Fibroblast of lung (primary cell): ENCODE data around the gene DUSP5. TPM values are rescaled to one million over a fixed set of nuclear protein-coding genes. Genes with fewer than 3 reads are reported as not detected.
A peak's percentile ranks its signal among the peaks of the same experiment; 100 is the strongest.
"Not testable (repeated sequence)": the region's sequence is repeated elsewhere in the genome, so short reads cannot be mapped to it uniquely, and the experiment has no call there.

ENCODE experiments used
- DNase-seq, 2 donors: peaks; one replicate each; pipeline versions ENCODE4 v3.0.0 to v3.0.0-alpha.2; 2010; ENCODE audit warnings: low read depth in 2 of 2
- H2AFZ ChIP-seq: 2 replicates; pipeline ENCODE4 v1.5.1; 2012; ENCODE audit warnings: low read length, control low read depth, inconsistent platforms
- H3K27ac ChIP-seq: 2 replicates; pipeline ENCODE4 v1.5.1; 2011; ENCODE audit warnings: low read length, control low read depth; ENCODE audit not compliant: insufficient read depth
- H3K27me3 ChIP-seq: 2 replicates; pipeline ENCODE4 v1.5.1; 2011; ENCODE audit warnings: mild to moderate bottlenecking, low read length; ENCODE audit not compliant: control insufficient read depth, insufficient read depth
- H3K36me3 ChIP-seq: 2 replicates; pipeline ENCODE4 v1.5.1; 2011; ENCODE audit warnings: low read length; ENCODE audit not compliant: control insufficient read depth, insufficient read depth
- H3K4me1 ChIP-seq: 2 replicates; pipeline ENCODE4 v1.5.1; 2011; ENCODE audit warnings: low read length; ENCODE audit not compliant: control insufficient read depth, insufficient read depth; ENCODE audit errors: extremely low read depth
- H3K4me2 ChIP-seq: 2 replicates; pipeline ENCODE4 v1.5.1; 2011; ENCODE audit warnings: low read length, control low read depth; ENCODE audit not compliant: insufficient read depth; ENCODE audit errors: extremely low read depth
- H3K4me3 ChIP-seq, 4 experiments: fragments of 200-600 bp in 1 of 4; sonication (generic) in 1 of 4; replicated peaks in 1 of 4; 2 replicates each; pipeline ENCODE4 v1.5.1; 2011 to 2016; ENCODE audit warnings: low read length in 4 of 4, low read depth in 3 of 4, mild to moderate bottlenecking in 3 of 4, control low read depth in 2 of 4, inconsistent platforms in 1 of 4, mixed read lengths in 1 of 4; ENCODE audit not compliant: insufficient read depth in 1 of 4; ENCODE audit errors: control extremely low read depth in 1 of 4
- H3K79me2 ChIP-seq: 2 replicates; pipeline ENCODE4 v1.5.1; 2012; ENCODE audit warnings: mild to moderate bottlenecking, low read length, inconsistent platforms; ENCODE audit not compliant: control insufficient read depth, insufficient read depth
- H3K9ac ChIP-seq: 2 replicates; pipeline ENCODE4 v1.5.1; 2011; ENCODE audit warnings: mild to moderate bottlenecking, low read length, control low read depth; ENCODE audit not compliant: insufficient read depth
- H3K9me3 ChIP-seq: 2 replicates; pipeline ENCODE4 v1.5.1; 2012; ENCODE audit warnings: low read depth, low read length; ENCODE audit not compliant: control insufficient read depth, insufficient read depth
- H4K20me1 ChIP-seq: 2 replicates; pipeline ENCODE4 v1.5.1; 2011; ENCODE audit warnings: low read length; ENCODE audit not compliant: control insufficient read depth, insufficient read depth; ENCODE audit errors: extremely low read depth
- CTCF ChIP-seq, 2 donors: IDR thresholded peaks in 1 of 2; conservative IDR thresholded peaks in 1 of 2; 1 replicate in 1 of 2; 2 replicates in 1 of 2; pipeline ENCODE4 v1.5.1; 2011 to 2012; ENCODE audit warnings: low read length in 2 of 2, control low read depth in 1 of 2, inconsistent platforms in 1 of 2, low read depth in 1 of 2, mild to moderate bottlenecking in 1 of 2
- EZH2 ChIP-seq: IDR thresholded peaks from 2 replicates; pipeline ENCODE4 v1.5.1; 2012; ENCODE audit warnings: low read length, control low read depth, mild to moderate bottlenecking; ENCODE audit errors: missing control alignments
- polyA plus RNA-seq, 2 donors: library from polyadenylated mRNA; depleted of rRNA in 1 of 2; stranded (reverse) in 1 of 2; unstranded in 1 of 2; fragments of >200 nt; gene quantifications; 2 replicates each; pipeline ENCODE4 v1.2.1, GENCODE V29; 2011 to 2012; ENCODE audit warnings: missing spikeins in 1 of 2
- total RNA-seq: library from RNA; depleted of rRNA; stranded (reverse); fragments of >200 nt; gene quantifications from 2 replicates; pipeline ENCODE4 v1.2.1, GENCODE V29; 2014

The DUSP5 gene
- total and polyA plus RNA-seq, 2 donors (not counting 1 experiment from before 2014, with no cell fraction given) = 27.6 to 37.7 TPM

- Histone ChIP-seq H3K36me3 (no peaks in the 10 kb centered on the region), H3K4me2 (peak overlapping the region; percentile 79), H3K79me2 (no peaks in the 10 kb centered on the region), H3K4me3 (peak overlapping the region in 3 of 4 experiments; percentile 12 to 38 (median 13)), H3K4me1 (peaks cover 28% of the 10 kb centered on the region), H3K27me3 (no peaks in the 10 kb centered on the region), H3K27ac (peak overlapping the region; percentile 54), H3K9ac (no peak overlapping the region), H2AFZ (peak overlapping the region; percentile 65), H4K20me1 (no peaks in the 10 kb centered on the region), H3K9me3 (no peaks in the 10 kb centered on the region)
- peak; percentile 56 to 60 for DNase-seq
- TF ChIP-seq CTCF (conservative IDR thresholded peaks at IDR 0.05 in 1 of 2, IDR thresholded peaks at IDR 0.05 in 1 of 2; ENCODE audit: low read depth in 1 of 2, low read length in 2 of 2) = no peak
- TF ChIP-seq EZH2 = no peak
These were observed 32.6 kb downstream of the DUSP5 start for GRCh38 chr10:110530131-110530831.

- Histone ChIP-seq H4K20me1 (no peaks in the 10 kb centered on the region), H3K27ac (no peak overlapping the region), H3K4me3 (no peak overlapping the region), H3K4me1 (peaks cover 28% of the 10 kb centered on the region), H3K9ac (no peak overlapping the region), H3K4me2 (no peak overlapping the region), H2AFZ (no peak overlapping the region), H3K79me2 (no peaks in the 10 kb centered on the region), H3K36me3 (no peaks in the 10 kb centered on the region), H3K27me3 (no peaks in the 10 kb centered on the region), H3K9me3 (no peaks in the 10 kb centered on the region)
- no peak for TF ChIP-seq EZH2
- TF ChIP-seq CTCF (conservative IDR thresholded peaks at IDR 0.05 in 1 of 2, IDR thresholded peaks at IDR 0.05 in 1 of 2; ENCODE audit: low read depth in 1 of 2, low read length in 2 of 2) = no peak
- DNase-seq = no peak
These were observed 34.0 kb downstream of the DUSP5 start for GRCh38 chr10:110531687-110532086.

DNA sequence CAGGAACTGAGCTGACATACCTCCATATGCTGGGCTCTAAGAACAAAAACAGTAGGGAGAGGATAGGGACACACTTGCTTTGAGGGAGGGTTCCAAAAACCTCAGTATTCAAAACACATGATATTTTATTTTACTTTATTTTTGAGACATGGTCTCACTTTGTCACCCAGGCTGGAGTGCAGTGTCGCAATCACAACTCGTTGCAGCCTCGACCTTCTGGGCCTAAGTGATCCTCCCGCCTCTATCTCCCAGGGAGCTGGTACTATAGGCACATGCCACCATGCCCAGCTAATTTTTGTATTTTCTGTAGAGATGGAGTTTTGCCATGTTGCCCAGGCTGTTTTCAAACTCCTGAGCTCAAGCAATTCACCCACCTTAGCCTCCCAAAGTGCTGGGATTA, 34.9 kb downstream of the DUSP5 start:
- H3K9ac ChIP-seq, H3K4me2 ChIP-seq, H3K79me2 ChIP-seq, H3K4me3 ChIP-seq, DNase-seq, H2AFZ ChIP-seq, H3K36me3 ChIP-seq, H3K27me3 ChIP-seq, H3K9me3 ChIP-seq, H4K20me1 ChIP-seq, H3K27ac ChIP-seq: not testable (repeated sequence)
- H3K4me1 ChIP-seq = peaks cover 28% of the 10 kb centered on the region
